Neural cell (in vitro differentiated cells): ENCODE data around the gene RAB40C.

Source experiments
- CTCF ChIP-seq: fragments of 450-650 bp; IDR thresholded peaks from 2 replicates; pipeline ENCODE4 v1.5.1; 2014; ENCODE audit warnings: antibody characterized with exemption, mild to moderate bottlenecking, moderate library complexity; ENCODE audit not compliant: poor library complexity, severe bottlenecking
- EP300 ChIP-seq: fragments of 450-650 bp; conservative IDR thresholded peaks from 2 replicates; pipeline ENCODE4 v1.6.1; 2014; ENCODE audit warnings: antibody characterized with exemption, mild to moderate bottlenecking, moderate library complexity; ENCODE audit not compliant: poor library complexity, severe bottlenecking
- EZH2 ChIP-seq: fragments of 200-600, 300-800 bp; shearing (Covaris generic), sonication (generic); IDR thresholded peaks from 2 replicates; pipeline ENCODE4 v1.6.1; 2014; ENCODE audit warnings: antibody characterized with exemption, low read length, borderline replicate concordance, mild to moderate bottlenecking; ENCODE audit not compliant: insufficient read depth, poor library complexity, severe bottlenecking
- REST ChIP-seq: IDR thresholded peaks from 2 replicates; pipeline ENCODE4 v1.6.1; 2012; ENCODE audit warnings: borderline replicate concordance

- no peak for TF ChIP-seq EP300
- no peak for TF ChIP-seq EZH2
- TF ChIP-seq CTCF: no peak
- TF ChIP-seq REST: no peak
Observed at GRCh38 chr16:576197-576822, 13.6 kb upstream of the RAB40C start.
